GM21529 (cell line): Measurements from ENCODE around the gene SORBS1.

Source experiments
- ATAC-seq: cut with Tn5 transposase; IDR thresholded peaks from one replicate; pipeline ENCODE4 v1.9.1; 2021; ENCODE audit not compliant: unreplicated experiment

Gene SORBS1

DNA sequence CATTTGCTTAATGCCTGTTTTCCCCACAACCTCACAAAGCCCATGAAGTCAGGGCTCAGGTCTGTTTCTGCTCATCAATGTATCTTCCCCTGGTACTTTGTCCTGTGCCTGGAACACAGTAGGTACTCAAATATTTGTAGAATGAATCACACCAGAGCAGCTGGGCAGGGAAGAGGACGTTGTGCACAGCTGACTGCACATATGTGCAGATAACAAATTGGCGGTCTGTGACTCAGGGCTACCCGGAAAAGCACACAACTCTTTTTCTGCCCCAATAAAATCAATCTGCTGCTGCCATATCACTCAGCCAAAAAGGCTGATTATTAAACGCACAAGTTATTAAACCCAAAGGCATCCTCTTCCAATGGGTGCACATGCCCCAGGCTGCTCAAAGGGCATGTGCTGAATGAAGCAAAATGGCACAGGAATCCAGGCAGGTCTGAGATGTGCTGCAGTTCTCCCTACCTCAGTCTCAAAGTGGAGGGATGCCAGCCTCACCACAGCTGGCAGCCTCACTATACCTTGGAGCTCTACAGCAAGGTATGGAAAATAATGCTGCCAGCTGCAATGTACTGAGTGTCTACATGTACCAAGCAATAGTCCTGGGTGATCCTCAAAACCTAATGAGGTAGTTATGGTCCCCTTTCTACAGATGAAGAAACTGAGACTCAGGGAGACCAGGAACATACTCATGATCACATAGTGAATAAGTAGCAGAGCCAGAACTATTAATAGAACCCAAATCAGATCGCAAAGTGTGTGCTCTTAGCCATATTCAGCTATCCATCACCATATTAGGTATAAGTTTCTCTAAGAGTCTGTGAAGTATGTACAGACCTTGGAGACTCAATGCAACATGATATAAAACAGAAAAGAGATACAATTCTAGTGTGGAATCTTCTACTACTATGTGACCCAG is 43.4 kb downstream of the SORBS1 start:
- ATAC-seq: no peak

DNA sequence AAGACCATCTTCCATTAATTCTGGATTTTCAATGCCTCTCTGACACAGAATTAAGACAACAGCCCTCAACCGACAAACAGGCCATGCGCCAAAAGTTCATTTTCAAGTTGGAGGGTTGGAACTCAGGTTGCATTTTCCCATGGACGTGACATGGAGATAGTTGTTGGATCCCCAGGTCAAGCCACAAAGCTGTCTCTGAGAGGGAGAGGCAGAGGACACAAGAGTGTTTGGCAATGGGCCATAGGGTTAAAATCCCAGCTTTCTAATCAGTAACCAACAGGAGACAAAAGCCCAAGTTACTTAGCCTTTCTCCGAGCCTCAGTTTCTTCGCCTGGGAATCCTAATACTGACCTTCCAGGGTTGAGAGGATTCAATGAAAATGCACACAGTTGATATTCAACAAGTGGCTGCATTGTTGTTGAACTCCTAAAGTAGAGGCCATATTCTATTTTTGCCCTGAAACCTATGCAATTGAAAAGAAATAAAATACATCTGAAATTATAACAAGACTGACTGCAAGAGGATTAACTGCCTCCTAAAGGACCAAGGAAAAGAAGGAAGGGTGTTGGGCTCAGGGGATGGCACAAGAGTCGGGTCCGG is 44.3 kb downstream of the SORBS1 start:
- ATAC-seq: no peak

- no peak for ATAC-seq
Observed at GRCh38 chr10:95513941-95514392, 47.2 kb downstream of the SORBS1 start.

DNA sequence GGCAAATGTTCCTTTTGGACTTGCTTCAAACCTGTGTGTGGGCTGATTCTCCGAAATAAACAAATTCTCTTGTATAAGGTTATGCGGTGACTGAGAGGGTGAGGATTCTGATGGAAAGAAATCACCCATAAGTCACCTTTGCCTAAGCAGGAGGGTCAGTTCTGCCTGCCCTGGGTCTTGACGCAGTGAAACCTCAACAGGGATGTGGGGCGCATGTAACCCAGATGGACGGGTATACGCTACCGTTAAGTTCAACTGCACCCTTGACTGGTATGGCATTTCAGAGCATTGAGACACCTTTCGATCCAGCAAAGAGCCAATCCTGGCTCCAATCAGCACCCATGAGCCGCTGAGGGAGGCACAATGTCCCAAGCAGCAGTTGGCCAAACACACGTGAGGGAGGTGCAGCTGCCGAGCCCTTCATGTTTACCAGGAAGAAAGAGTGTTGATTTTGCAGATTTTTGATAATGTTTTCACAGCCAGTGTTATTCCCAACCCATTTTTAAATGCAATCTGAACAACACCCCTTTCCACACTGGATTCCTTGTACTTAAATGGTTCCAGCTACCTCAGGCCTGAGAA is 48.1 kb downstream of the SORBS1 start:
- no peak for ATAC-seq

GRCh38 chr10:95511314-95511713 is 49.9 kb downstream of the SORBS1 start:
- ATAC-seq: no peak

DNA sequence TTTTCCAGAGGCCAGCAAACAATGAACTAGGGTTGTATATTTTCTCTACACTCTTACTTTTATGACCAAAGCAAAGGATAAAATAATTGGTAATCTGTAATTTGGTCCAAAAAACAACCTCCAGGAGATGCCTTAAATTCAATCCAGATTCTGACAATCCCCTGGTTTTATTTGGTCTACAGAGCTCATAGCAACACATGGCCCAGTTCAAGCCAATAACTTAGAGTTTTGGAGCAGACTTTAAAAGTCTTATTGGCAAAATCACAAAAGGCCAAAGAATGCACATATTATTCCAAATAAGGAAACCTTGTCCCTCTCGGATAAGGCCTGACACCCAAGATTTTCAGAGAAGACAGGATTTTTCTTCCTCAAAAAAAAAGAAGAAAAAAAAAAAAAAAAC is 51.9 kb downstream of the SORBS1 start:
- no peak for ATAC-seq

- no peak for ATAC-seq
Observed at GRCh38 chr10:95508730-95509129, 52.4 kb downstream of the SORBS1 start.

- no peak for ATAC-seq
Observed at GRCh38 chr10:95506056-95506737, 55.0 kb downstream of the SORBS1 start.

- no peak for ATAC-seq
Observed at GRCh38 chr10:95505641-95506040, 55.5 kb downstream of the SORBS1 start.

GRCh38 chr10:95505084-95505610 is 56.0 kb downstream of the SORBS1 start:
- no peak for ATAC-seq

GRCh38 chr10:95504246-95504691 is 56.9 kb downstream of the SORBS1 start:
- no peak for ATAC-seq

DNA sequence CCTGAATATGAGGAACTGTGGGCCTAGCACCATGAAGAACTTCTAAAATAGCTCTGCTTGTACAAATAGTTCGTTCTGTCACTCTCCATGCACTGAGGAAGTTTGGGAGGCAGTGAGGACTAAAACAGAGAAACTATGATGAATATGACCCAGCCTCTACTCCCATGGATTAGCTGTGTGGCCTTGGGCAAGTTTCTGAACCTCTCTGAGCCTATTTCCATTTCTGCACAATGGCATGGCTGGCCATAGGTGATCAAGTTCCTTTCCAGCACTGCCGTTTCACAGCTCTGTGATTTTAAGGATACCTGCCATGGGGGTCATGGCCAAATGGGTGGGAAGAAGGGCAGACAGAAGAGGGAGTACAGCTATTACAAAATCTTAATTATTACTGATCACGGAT is 57.6 kb downstream of the SORBS1 start:
- no peak for ATAC-seq

DNA sequence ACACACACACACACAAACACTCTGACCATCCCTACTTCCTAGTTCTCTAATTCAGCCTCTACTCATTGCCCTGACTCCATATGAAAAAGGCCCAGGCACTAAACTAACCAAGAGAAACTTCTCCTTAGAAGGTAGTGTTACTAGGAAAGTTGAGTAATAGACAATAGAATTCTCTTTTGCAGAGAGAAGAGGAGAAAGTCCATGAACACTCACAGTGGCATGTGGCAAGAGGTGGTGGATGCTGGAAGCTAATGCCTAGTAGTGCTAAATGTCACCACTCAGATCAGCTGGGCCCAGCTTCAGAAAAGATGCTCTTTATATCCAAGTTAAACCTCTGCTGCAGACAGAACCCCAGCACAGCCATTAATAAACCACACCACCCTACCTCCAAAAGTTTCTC is 58.2 kb downstream of the SORBS1 start:
- ATAC-seq: no peak

GRCh38 chr10:95502377-95502776 is 58.8 kb downstream of the SORBS1 start:
- ATAC-seq: no peak

GRCh38 chr10:95501203-95502094 is 59.7 kb downstream of the SORBS1 start:
- no peak for ATAC-seq

DNA sequence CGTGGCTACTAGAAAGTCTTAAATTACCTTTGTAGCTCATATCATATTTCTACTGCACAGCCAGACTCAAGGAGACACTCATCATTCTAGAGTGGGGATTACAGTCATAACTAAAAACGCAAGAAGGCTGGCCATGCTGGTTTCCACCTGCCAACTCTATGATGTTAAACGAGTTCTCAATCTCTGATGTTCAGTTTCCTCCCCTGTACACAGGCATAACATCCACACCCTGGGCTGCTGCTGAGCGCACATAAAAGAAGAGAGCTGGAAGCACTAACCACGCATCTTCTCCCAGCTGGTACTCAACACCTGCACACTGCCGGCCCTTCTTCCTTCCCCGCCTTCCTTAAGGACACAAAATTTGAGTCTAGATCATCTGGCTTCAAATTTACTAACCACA is 60.5 kb downstream of the SORBS1 start:
- no peak for ATAC-seq

DNA sequence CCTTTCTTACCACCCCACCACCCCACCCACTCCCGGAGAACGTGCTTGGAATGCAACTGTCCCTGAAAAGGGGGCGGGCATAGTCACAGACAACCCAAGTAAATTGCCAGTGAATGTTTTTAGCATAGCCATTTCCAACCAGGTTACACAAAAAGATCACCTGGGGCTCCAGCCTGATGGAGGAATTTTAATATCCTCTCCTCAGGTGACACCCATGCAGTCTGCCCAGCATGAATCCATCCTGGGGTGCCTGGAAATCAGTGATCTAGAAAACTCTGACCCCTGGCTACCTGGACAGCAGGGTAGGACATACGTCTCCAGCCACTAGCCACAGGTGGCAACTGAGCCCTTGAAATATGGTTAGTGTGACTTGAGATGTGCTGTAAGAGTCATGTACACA is 61.1 kb downstream of the SORBS1 start:
- no peak for ATAC-seq

- no peak for ATAC-seq
Observed at GRCh38 chr10:95499482-95499989, 61.6 kb downstream of the SORBS1 start.

GRCh38 chr10:95496951-95497350 is 64.2 kb downstream of the SORBS1 start:
- no peak for ATAC-seq
